HG03196 (cell line): ENCODE data around the gene GLRB.
"Not testable (repeated sequence)": the region's sequence is repeated elsewhere in the genome, so short reads cannot be mapped to it uniquely, and the experiment has no call there.

Experiments
- ATAC-seq: cut with Tn5 transposase; IDR thresholded peaks from one replicate; pipeline ENCODE4 v1.9.1; 2021; ENCODE audit not compliant: unreplicated experiment

The GLRB gene

GRCh38 chr4:157127571-157127970, 51.6 kb downstream of the GLRB start:
- ATAC-seq: no peak

GRCh38 chr4:157128395-157128794, 52.4 kb downstream of the GLRB start:
- ATAC-seq: no peak

DNA sequence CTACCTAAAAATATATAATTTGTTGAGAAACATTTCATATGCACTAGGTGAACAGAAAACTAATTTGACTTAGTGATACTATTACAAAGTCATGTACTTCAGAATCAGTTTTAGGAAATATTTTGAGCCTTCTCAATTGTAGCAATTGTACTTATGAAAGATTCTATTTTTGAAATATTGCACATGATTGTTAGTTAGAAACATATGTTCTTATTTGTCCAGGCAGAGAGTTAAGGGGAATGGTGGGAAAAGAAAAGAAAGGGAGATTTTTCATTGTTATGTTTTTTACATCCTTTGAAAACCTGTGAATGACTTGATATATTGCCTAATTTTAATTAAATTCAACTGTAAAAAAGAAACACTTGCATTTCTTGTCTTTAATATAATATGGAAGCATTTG, 66.0 kb downstream of the GLRB start:
- no peak for ATAC-seq

DNA sequence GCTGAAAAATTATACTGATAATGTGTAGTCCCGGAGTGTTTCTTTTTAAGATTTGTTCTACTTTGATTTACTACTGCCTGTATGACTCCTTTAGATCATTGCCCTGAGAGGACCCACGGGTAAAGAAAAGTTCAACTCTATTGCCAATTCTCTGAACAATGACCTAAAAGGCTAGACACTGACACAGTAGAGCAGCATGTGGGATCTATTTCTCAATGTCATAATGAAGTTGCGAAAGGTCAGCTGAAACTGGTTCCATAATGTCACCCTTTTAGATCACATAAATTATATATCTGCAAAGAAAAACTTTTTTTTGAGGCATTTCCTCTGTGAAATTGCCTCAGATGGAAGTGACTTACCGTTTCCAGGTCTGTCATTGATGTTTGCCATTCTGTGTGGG, 67.4 kb downstream of the GLRB start:
- no peak for ATAC-seq

DNA sequence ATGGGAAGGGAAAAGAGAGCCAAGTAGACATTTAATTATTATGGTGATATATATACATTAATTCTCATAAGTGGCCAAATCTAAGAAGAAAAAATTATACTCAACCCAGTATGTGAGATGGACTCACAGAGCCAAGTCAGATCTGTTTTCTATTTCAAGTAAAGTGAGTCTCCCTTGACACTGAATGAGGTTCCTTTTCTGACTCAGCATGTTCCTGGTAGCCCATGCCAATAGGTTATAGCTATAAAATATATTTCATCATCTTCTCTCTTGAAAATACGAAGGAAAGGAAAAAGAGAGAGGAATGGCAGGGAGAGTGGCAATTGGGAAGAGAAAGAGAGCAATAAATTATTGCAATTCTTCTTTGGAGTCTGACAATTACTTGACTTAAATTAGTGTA, 75.8 kb downstream of the GLRB start:
- ATAC-seq: no peak

DNA sequence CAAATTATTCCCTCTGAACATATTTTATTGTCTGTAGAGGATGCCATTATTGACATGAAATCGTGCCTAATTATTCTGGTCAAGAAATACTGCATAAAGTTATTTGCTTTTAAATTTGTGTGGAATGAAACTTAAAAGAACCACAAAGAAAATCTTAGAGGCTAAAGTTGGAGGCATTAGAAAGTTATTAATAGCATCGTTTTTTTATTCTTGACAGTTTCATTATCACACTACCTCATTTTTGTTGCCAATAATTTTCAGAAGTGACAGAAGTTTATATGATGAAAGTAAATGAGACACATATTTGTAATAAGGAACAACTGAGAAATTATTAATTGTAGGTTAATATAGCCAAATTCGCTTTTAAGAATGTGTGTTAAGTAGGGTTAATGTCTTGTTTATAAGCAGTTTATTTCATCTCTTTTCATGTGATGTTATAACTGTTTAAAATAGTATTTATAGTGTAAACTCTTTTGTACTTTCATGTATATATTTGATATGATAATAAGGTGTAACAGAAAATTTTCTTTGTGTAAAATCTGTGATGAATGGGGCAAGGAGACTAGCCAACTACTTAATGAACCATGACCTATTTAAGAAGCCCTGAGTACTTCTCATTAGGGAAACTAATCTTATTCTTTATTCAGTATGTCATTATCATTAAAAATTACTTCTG, 90.1 kb downstream of the GLRB start:
- no peak for ATAC-seq

DNA sequence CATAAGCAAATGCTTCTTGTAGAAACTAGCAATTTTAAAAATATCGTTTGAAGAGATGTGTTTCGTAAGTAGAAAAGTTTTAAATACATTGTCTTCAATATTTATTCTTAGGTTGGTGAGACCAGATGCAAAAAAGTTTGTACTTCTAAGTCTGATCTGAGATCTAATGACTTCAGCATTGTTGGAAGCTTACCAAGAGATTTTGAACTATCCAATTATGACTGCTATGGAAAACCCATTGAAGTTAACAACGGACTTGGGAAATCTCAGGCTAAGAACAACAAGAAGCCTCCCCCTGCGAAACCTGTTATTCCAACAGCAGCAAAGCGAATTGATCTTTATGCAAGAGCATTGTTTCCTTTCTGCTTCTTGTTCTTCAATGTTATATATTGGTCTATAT, 94.4 kb downstream of the GLRB start:
- no peak for ATAC-seq

DNA sequence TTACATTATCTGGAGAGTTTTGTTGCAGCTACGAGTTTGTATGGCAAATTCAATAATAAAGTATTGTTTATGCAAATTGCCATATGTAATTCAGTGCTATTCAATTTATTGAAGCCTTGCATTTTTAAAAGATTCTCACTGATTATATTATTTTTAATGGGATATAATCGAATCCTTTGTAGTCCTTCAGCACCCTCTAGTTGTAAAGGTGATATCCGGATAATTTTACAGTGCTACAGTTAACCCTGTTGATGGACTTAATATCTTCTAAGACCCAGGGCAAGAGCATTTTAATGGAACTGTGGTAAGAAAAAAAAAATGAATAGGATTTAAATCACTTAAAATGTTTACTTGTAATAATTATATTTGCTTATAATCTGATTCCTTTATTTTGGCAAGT, 96.1 kb downstream of the GLRB start:
- ATAC-seq: no peak

DNA sequence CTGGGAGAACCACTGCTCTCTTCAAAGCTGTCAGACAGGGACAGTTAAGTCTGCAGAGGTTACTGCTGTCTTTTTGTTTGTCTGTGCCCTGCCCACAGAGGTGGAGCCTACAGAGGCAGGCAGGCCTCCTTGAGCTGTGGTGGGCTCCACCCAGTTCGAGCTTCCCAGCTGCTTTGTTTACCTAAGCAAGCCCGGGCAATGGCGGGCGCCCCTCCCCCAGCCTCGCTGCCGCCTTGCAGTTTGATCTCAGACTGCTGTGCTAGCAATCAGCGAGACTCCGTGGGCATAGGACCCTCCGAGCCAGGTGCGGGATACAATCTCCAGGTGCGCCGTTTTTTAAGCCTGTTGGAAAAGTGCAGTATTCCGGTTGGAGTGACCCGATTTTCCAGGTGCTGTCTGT, 104.3 kb downstream of the GLRB start:
- not testable (repeated sequence) for ATAC-seq

- no peak for ATAC-seq
These were observed 108.3 kb downstream of the GLRB start for GRCh38 chr4:157184300-157184699.

DNA sequence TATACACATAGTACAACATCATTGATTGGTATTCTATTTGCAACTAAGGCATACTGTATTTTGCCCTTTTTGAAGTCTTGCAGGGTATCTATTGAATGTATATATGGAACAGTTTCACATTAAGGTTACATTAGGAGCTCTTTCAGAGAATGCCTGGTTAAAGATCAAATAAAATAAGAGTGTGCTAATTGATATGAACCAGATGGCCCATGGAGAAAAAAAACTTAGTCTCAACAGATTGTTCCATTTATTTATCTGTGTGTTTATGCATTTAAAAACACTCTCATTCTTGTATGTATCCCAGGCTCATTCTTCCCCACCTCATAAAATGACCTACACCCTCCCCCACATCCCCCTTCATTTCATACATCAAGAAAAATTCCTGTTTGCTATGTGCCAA, 109.4 kb downstream of the GLRB start:
- ATAC-seq: no peak

DNA sequence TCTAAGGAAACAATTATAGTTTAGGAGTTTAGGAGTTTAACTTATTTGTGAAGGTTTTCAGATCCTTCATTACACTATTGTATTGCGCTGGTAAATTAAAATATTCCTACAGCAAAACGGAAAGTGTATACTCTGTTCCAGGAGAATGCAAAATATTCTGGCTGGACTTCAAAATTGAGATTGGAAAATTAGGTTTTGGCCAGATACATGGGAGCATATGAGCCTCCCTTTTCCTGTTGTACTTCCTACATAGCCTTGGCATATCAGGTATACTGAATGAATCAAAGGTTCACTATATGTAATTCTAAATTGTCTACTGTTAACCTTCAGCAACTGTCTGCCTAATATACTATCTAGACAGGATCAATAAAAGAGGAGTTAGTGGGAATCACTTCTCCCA, 119.4 kb downstream of the GLRB start:
- no peak for ATAC-seq

DNA sequence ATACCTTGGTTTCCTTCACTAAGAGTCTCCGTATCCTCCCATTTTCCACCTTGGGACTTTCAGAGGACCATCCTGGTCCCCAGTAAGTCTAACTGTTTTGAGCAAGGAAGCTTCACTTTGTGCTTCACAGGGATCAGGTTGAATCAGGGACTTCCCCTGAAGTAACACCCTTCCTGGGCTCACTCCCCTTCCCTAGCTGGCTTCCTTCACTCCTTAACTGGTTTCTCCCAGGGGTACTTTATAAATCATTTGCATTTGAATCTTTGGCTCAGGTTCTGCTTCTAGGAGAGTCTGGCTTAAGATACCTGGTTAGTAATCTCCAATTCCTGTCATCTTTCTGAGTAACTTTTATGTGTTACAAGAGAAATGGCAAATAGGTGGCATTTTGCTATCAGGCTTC, 120.1 kb downstream of the GLRB start:
- ATAC-seq: no peak

DNA sequence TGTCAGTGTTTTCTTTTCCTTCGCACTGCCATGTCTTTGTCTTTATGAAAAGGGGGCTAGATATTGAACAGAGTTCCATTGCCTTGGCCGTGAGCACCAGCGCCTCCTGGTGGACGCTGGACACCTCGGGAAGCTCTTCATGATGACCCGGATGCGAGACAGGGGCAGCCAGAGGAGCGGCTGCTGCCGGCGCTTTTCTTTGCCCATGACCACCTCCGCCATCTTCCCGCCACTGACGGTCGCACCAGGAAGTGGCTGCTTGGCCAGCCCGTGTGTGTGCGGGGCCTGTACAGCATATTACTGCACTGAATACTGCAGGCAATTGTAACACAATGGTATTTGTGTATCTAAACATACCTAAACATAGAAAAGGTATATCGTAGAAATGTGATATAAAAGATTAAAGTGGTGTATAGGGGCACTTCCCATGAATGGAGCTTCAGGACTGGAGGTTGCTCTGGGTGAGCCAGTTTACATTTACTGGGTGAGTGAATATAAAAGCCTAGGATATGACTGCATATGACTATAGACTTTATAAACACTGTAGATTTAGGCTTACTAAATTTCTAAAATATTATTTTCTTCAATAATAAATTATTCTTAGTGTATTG, 128.8 kb downstream of the GLRB start:
- ATAC-seq: no peak

DNA sequence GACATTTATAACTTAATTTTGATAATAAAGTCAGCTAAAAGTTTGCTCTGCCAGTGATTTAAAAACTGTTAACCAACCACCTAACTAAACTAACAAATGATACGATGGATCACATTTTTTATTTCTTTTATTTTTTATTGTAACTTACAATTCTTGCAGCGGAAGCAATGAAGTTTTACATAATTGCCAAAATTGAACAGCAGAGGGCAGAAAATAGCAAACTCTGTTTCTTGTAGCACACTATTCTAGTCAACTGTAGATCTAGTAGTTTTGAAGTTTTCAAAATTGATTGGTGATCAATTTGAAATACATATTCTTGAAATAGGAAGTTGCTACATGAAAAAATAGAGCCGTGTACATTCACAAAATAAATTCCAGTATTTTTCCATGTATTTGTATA, 141.8 kb downstream of the GLRB start:
- ATAC-seq: no peak

DNA sequence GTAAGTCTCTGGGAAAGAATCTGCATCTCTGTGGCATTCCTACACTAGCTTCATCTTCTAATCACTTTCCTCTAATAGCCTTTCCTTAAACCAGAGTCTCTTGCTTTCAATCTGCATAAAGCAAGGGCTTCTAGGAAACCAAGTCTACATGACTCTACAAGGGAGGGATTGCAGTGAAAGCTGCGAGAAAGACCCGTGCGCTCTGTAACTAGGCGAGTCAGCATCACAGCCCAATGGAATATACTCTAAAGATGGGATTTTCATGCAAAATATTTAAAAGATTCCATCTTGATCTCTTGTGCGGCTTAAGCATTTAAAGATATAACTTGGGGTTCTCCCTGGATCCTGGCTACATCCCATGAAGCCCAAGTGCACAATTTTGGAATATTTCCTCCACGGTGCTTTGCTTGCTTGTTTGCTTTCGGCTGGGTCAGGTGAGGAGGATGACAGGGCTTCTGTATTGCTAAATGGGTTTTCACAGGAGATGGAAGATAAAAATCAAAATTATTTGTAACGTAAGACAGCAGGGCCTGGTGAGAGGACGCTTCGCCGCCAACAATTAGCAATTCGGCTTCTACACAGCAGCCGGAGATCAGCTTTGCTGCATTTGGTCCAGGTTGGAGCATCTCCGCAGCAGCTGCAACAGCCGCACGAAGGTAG, 143.9 kb downstream of the GLRB start:
- ATAC-seq: no peak

- no peak for ATAC-seq
These were observed 144.5 kb downstream of the GLRB start, which contains the start of gene GRIA2 for GRCh38 chr4:157220371-157220881. Gene GRIA2 (plus strand): TSS chr4:157220728. CDS start chr4:157221043, 315 bp downstream.

GRCh38 chr4:157221426-157221894, 145.5 kb downstream of the GLRB start:
- no peak for ATAC-seq
